Measurements from ENCODE around the gene VGLL4. TPM values are rescaled to one million over a fixed set of nuclear protein-coding genes. Genes with fewer than 3 reads are reported as not detected.

Gene VGLL4
- total RNA-seq, 2 experiments from 2014 or later, result 54.4 to 60.2 TPM

DNA sequence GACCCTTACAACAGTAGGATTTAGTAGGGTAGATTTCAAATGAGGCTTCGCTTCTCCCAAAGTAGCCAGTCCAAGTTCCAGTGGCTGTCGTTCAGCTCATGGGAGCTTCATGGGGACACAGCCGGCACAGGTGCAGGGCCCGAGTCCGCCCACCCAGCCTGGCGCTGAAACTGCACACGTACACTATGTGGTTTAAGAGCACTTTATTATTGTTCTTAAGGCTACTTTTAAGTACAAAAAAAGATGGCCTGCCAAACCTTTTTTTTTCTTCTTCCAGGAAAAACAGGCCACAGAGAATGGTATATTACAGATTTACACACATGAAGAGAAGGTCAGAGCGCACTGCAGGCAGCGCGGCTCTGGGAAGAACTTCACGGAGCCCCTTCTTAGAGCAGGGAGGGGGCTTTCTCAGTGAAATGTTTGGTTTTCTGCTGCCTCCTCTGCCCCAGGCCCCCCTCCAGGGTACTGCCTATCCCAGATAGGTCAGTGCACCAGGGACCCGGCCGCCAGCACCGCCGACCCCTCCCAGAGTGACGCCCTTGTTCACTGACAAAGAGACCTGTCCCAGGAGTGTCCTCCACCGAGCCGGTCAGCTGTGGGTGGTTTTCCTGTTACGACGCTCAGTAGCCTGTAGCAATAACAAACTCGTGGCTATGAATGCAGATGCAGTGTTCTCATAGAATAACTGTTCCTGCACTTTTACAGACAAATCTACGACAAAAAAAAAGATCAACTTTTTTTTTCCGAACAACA, 87.7 kb downstream of the VGLL4 start:
- POLR2A ChIA-PET, result interaction anchor here (1.1 to 1.4 kb wide), 3 partner anchors 12 to 85 kb away, joined by 3 read pairs; no protein-coding TSS in a partner anchor
- Mint-ChIP-seq H3K4me1 (ENCODE audit: low read depth) (peaks cover 13% of the 10 kb centered on the region), H3K36me3 (ENCODE audit: low read depth) (peaks cover 34% of the 10 kb centered on the region), H3K27ac (peak overlapping the region; percentile 46), H3K9me3 (peaks cover 4% of the 10 kb centered on the region), H3K27me3 (no peaks in the 10 kb centered on the region), H3K4me3 (no peak overlapping the region)
- intact Hi-C loops (cut with micrococcal nuclease), result loop anchor here (10.0 kb wide), 1 partner anchor 89 kb away; the partner anchor contains the start of gene VGLL4
- TF ChIP-seq CTCF (IDR thresholded peaks at IDR 0.05), result no peak
- ATAC-seq (no peak), DNase-seq (no peak)
- CTCF ChIA-PET, result interaction anchor here (0.7 kb wide), 1 partner anchor 12 kb away, joined by 3 read pairs; no protein-coding TSS in a partner anchor

DNA sequence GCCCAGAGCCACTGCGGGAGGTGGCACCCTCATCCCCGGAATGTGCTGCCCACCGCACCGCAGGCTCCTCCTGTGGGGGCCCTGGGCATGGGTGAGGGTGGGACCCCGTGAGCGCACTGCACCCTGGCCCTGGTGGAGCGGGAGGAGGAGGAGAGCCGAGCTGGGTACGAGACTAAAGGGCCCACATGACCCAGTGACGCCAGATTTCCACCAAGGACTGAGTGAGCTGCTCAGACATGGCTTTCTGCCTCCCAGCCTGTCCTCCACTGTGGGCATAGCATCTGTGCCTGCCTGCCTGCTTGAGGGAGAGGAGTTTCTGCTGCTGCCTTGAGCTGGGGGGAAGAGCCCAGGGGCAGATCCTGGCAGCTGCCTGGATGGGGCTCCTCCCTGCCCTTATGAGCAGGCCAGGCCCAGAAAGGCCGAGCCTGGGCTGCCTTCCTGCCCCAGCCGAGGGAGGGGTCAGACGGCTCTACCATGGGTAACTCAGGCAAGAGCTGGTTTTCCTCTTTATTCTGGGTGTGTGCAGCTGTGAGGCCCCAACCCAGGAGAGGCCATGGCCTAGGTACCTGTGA, 88.4 kb downstream of the VGLL4 start:
- H3K36me3 Mint-ChIP-seq (ENCODE audit: low read depth), result peaks cover 35% of the 10 kb centered on the region
- intact Hi-C loops (cut with micrococcal nuclease), result loop anchor here (10.0 kb wide), 1 partner anchor 90 kb away; the partner anchor contains the start of gene VGLL4
- peaks cover 13% of the 10 kb centered on the region for H3K4me1 Mint-ChIP-seq (ENCODE audit: low read depth)
- no peak overlapping the region for H3K4me3 Mint-ChIP-seq
- ATAC-seq, result peak; percentile 8
- CTCF ChIA-PET, result no interaction called here
- no peak for DNase-seq
- H3K9me3 Mint-ChIP-seq, result peaks cover 9% of the 10 kb centered on the region
- H3K27me3 Mint-ChIP-seq, result no peaks in the 10 kb centered on the region
- no peak overlapping the region for H3K27ac Mint-ChIP-seq
- POLR2A ChIA-PET, result interaction anchor here (1.0 to 1.2 kb wide), 3 partner anchors 11 to 95 kb away, joined by 3 to 5 read pairs (median 3); no protein-coding TSS in a partner anchor
- no peak for TF ChIP-seq CTCF (IDR thresholded peaks at IDR 0.05)

GRCh38 chr3:11554666-11555065, 89.0 kb downstream of the VGLL4 start:
- Mint-ChIP-seq H3K27me3 (no peaks in the 10 kb centered on the region), H3K4me1 (ENCODE audit: low read depth) (peaks cover 13% of the 10 kb centered on the region), H3K9me3 (peaks cover 9% of the 10 kb centered on the region), H3K27ac (no peak overlapping the region), H3K36me3 (ENCODE audit: low read depth) (peaks cover 35% of the 10 kb centered on the region), H3K4me3 (no peak overlapping the region)
- no peak for DNase-seq
- ChIA-PET CTCF (no interaction called here), POLR2A (interaction anchor here (1.0 to 1.1 kb wide), 2 partner anchors 10 to 96 kb away, joined by 3 to 5 read pairs; no protein-coding TSS in a partner anchor)
- no peak for TF ChIP-seq CTCF (IDR thresholded peaks at IDR 0.05)
- no peak for ATAC-seq
- intact Hi-C loops (cut with micrococcal nuclease), result loop anchor here (10.0 kb wide), 1 partner anchor 90 kb away; the partner anchor contains the start of gene VGLL4

DNA sequence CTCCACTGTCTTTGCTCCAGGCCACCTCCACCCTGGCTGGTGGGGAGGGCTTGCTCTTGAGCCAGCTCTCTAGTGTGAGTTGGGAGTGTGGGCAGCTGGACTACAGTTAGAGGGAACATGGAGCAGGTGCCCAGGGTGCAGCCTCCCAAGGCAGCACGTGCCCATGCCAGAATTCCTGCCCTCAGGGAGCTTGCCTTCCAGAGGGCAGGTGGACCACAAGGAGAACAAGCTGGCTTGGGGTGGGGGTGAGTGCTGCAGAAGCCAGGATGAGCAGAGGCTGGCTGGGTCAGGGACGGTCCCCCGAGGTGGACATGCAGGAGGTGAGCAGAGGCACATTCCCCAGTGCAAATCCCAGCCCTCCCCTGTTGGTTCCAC, 89.5 kb downstream of the VGLL4 start:
- no peak for ATAC-seq
- Mint-ChIP-seq H3K27ac (no peak overlapping the region), H3K27me3 (no peaks in the 10 kb centered on the region), H3K4me1 (ENCODE audit: low read depth) (peaks cover 13% of the 10 kb centered on the region), H3K9me3 (peaks cover 9% of the 10 kb centered on the region), H3K36me3 (ENCODE audit: low read depth) (peaks cover 34% of the 10 kb centered on the region), H3K4me3 (no peak overlapping the region)
- intact Hi-C loops (cut with micrococcal nuclease), result loop anchor here (10.0 kb wide), 1 partner anchor 91 kb away; the partner anchor contains the start of gene VGLL4
- DNase-seq, result no peak
- CTCF ChIA-PET, result no interaction called here
- TF ChIP-seq CTCF (IDR thresholded peaks at IDR 0.05), result no peak
- POLR2A ChIA-PET, result interaction anchor here (1.0 to 1.1 kb wide), 2 partner anchors 10 to 96 kb away, joined by 3 to 5 read pairs; no protein-coding TSS in a partner anchor

All from activated CD8-positive, alpha-beta T cell treated with anti-CD3 and anti-CD28 coated beads for 36 hours (primary cell).